Liver (tissue), 9 donors: ENCODE data around the gene CFAP70. TPM values are rescaled to one million over a fixed set of nuclear protein-coding genes. Genes with fewer than 3 reads are reported as not detected.
"Not testable (repeated sequence)": the region's sequence is repeated elsewhere in the genome, so short reads cannot be mapped to it uniquely, and the experiment has no call there.

Experiments used
- DNase-seq: peaks from one replicate; pipeline ENCODE4 v3.0.0-alpha.2; 2017; ENCODE audit warnings: low spot score
- H3K27ac ChIP-seq, 2 donors: one replicate each; pipeline ENCODE4 v1.7.0; 2013; ENCODE audit warnings: inconsistent platforms in 2 of 2, low read length in 2 of 2, control low read depth in 1 of 2, low read depth in 1 of 2, mild to moderate bottlenecking in 1 of 2
- H3K27me3 ChIP-seq, 4 donors: one replicate each; pipeline versions ENCODE4 v1.6.1 to v1.7.0; 2013; ENCODE audit warnings: low read length in 3 of 4, inconsistent platforms in 1 of 4, mild to moderate bottlenecking in 1 of 4, moderate library complexity in 1 of 4; ENCODE audit not compliant: control insufficient read depth in 4 of 4, insufficient read depth in 4 of 4
- H3K36me3 ChIP-seq, 4 donors: one replicate each; pipeline versions ENCODE4 v1.6.1 to v1.7.0; 2013; ENCODE audit warnings: low read length in 3 of 4, mild to moderate bottlenecking in 3 of 4, low read depth in 1 of 4, moderate library complexity in 1 of 4; ENCODE audit not compliant: control insufficient read depth in 4 of 4, insufficient read depth in 3 of 4
- H3K4me1 ChIP-seq, 4 donors: one replicate each; pipeline versions ENCODE4 v1.6.1 to v1.7.0; 2013; ENCODE audit warnings: low read length in 3 of 4, mild to moderate bottlenecking in 3 of 4, moderate library complexity in 1 of 4; ENCODE audit not compliant: control insufficient read depth in 4 of 4, insufficient read depth in 4 of 4
- H3K4me3 ChIP-seq, 3 donors: one replicate each; pipeline versions ENCODE4 v1.6.1 to v1.7.0; 2013; ENCODE audit warnings: low read length in 3 of 3, control low read depth in 1 of 3, low read depth in 1 of 3, mild to moderate bottlenecking in 1 of 3
- H3K9ac ChIP-seq, 2 donors: one replicate each; pipeline ENCODE4 v1.7.0; 2013; ENCODE audit warnings: low read length in 2 of 2, mild to moderate bottlenecking in 2 of 2, moderate library complexity in 2 of 2, control low read depth in 1 of 2, low read depth in 1 of 2
- H3K9me3 ChIP-seq, 4 donors: one replicate each; pipeline versions ENCODE4 v1.6.1 to v1.7.0; 2013; ENCODE audit warnings: low read length in 3 of 4; ENCODE audit not compliant: control insufficient read depth in 4 of 4
- EGR1 ChIP-seq, 2 donors: IDR thresholded peaks; 2 replicates each; pipeline ENCODE4 v1.6.1; 2016 to 2018; ENCODE audit warnings: antibody characterized with exemption in 2 of 2, low read depth in 2 of 2
- FOXA1 ChIP-seq: IDR thresholded peaks from 2 replicates; pipeline ENCODE4 v1.6.1; 2016; ENCODE audit warnings: antibody characterized with exemption
- FOXA2 ChIP-seq: IDR thresholded peaks from 2 replicates; pipeline ENCODE4 v1.6.1; 2016; ENCODE audit warnings: antibody characterized with exemption
- GABPA ChIP-seq, 2 donors: IDR thresholded peaks in 1 of 2; conservative IDR thresholded peaks in 1 of 2; 2 replicates each; pipeline ENCODE4 v1.6.1; 2016; ENCODE audit warnings: antibody characterized with exemption in 2 of 2, mild to moderate bottlenecking in 1 of 2, moderate library complexity in 1 of 2
- HNF4A ChIP-seq, 2 donors: conservative IDR thresholded peaks; 2 replicates each; pipeline ENCODE4 v1.6.1; 2016; ENCODE audit warnings: antibody characterized with exemption in 2 of 2, mild to moderate bottlenecking in 2 of 2
- JUND ChIP-seq, 2 donors: IDR thresholded peaks; 2 replicates each; pipeline ENCODE4 v1.6.1; 2016; ENCODE audit warnings: antibody characterized with exemption in 2 of 2
- NR2F2 ChIP-seq: IDR thresholded peaks from 2 replicates; pipeline ENCODE4 v1.6.1; 2016; ENCODE audit warnings: antibody characterized with exemption
- RAD21 ChIP-seq, 2 donors: IDR thresholded peaks; 2 replicates each; pipeline ENCODE4 v1.6.1; 2016; ENCODE audit warnings: antibody characterized with exemption in 2 of 2, mild to moderate bottlenecking in 2 of 2
- SP1 ChIP-seq: IDR thresholded peaks from 2 replicates; pipeline ENCODE4 v1.6.1; 2018; ENCODE audit warnings: antibody characterized with exemption, mild to moderate bottlenecking
- TAF1 ChIP-seq: conservative IDR thresholded peaks from 2 replicates; pipeline ENCODE4 v1.6.1; 2016; ENCODE audit warnings: antibody characterized with exemption, mild to moderate bottlenecking
- YY1 ChIP-seq: IDR thresholded peaks from 2 replicates; pipeline ENCODE4 v1.6.1; 2016; ENCODE audit warnings: antibody characterized with exemption, mild to moderate bottlenecking
- WGBS: extraction: QIAGEN DNeasy Blood & Tissue Kit; methylation state at CpG from one replicate; pipeline ENCODE4 v1.1.7; 2013; 5-methylcytosine and 5-hydroxymethylcytosine counted together
- polyA plus RNA-seq, 2 donors: library from polyadenylated mRNA; stranded (reverse) in 1 of 2; unstranded in 1 of 2; fragments of 200-250 nt in 1 of 2; fragments of >200 nt in 1 of 2; fragmentation: Nextera tagmentation in 1 of 2; extraction: Ambion mirVana in 1 of 2; gene quantifications; one replicate each; pipeline versions ENCODE4 v1.2.1 to v1.2.3, GENCODE V29; 2013 to 2015
- total RNA-seq, 2 donors: library from RNA; depleted of rRNA; stranded (reverse); fragments of >200 nt; gene quantifications; one replicate each; pipeline ENCODE4 v1.2.3, GENCODE V29; 2014
- TF ChIP-seq, protein P1 (sequence below): IDR thresholded peaks from 2 replicates; pipeline ENCODE4 v1.6.1; 2016; ENCODE audit warnings: antibody characterized with exemption, mild to moderate bottlenecking
- TF ChIP-seq, protein P2 (sequence below): fragments of 150-350 bp; IDR thresholded peaks from 2 replicates; pipeline ENCODE4 v1.5.1; 2017; ENCODE audit warnings: improper control_type of control experiment, low read depth, low read length; ENCODE audit not compliant: missing input control
- donor health status: healthy.
- donor health status: healthy.
- donor health status: healthy.
- donor health status: healthy.
- donor health status: healthy.

Gene CFAP70
- total and polyA plus RNA-seq, 4 donors, result 0.46 to 2.3 (median 0.80) TPM

DNA sequence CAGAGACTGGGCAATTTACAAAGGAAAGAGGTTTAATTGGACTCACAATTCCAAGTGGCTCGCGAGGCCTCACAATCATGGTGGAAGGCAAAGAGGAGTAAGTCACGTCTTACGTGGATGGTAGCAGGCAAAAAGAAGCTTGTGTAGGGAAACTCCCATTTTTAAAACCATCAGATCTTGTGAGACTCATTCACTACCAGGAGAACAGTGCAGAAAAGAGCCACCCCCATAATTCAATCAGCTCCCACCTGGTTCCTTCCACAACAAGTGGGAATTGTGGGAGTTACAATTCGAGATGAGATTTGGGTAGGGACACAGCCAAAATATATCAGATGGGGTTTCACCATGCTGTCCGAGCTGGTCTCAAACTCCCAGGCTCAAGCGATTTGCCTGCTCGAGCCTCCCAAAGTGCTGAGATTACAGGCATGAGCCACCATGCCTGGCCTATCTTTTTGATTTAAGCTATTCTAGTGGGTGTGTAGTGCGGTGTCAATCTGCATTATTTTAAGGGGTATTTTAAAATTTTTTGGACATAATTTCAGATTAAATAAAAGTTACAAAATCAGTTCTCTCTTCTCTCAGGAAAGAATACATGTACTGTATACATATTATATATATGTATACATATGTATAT is 97.2 kb downstream of the CFAP70 start:
- H3K4me3 ChIP-seq, result no peak overlapping the region
- H3K27me3 ChIP-seq, result no peaks in the 10 kb centered on the region
- no peak overlapping the region for H3K9ac ChIP-seq
- no peaks in the 10 kb centered on the region for H3K36me3 ChIP-seq
- DNase-seq, result no peak
- H3K9me3 ChIP-seq, result no peaks in the 10 kb centered on the region
- H3K4me1 ChIP-seq, result peaks cover 0 to 4% (median 0%) of the 10 kb centered on the region in 4 donors
- 96% methylated on average over 9 of the region's 9 CpGs for WGBS
- TF ChIP-seq, protein P1, sequence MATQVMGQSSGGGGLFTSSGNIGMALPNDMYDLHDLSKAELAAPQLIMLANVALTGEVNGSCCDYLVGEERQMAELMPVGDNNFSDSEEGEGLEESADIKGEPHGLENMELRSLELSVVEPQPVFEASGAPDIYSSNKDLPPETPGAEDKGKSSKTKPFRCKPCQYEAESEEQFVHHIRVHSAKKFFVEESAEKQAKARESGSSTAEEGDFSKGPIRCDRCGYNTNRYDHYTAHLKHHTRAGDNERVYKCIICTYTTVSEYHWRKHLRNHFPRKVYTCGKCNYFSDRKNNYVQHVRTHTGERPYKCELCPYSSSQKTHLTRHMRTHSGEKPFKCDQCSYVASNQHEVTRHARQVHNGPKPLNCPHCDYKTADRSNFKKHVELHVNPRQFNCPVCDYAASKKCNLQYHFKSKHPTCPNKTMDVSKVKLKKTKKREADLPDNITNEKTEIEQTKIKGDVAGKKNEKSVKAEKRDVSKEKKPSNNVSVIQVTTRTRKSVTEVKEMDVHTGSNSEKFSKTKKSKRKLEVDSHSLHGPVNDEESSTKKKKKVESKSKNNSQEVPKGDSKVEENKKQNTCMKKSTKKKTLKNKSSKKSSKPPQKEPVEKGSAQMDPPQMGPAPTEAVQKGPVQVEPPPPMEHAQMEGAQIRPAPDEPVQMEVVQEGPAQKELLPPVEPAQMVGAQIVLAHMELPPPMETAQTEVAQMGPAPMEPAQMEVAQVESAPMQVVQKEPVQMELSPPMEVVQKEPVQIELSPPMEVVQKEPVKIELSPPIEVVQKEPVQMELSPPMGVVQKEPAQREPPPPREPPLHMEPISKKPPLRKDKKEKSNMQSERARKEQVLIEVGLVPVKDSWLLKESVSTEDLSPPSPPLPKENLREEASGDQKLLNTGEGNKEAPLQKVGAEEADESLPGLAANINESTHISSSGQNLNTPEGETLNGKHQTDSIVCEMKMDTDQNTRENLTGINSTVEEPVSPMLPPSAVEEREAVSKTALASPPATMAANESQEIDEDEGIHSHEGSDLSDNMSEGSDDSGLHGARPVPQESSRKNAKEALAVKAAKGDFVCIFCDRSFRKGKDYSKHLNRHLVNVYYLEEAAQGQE, result no peak
- H3K27ac ChIP-seq, result no peak overlapping the region

DNA sequence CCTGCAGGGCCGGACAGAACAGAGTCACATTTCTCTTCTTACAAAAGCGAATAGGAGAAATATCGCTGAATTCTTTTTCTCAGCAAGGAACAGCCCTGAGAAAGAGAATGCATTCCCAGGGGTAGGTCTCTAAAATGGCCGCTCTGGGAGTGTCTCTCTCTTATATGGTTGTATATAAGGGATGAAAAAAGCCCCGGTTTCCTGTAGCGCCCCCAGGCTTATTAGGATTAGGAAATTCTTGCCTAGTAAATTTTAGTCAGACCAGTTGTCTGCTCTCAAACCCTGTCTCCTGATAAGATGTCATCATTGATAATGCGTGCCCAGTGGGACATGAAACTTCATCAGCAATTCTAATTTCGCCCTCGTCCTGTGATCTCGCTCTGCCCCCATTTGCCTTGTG is 100.1 kb downstream of the CFAP70 start:
- H3K4me3 ChIP-seq, H3K9ac ChIP-seq, DNase-seq, H3K9me3 ChIP-seq, H3K4me1 ChIP-seq, H3K27ac ChIP-seq, H3K27me3 ChIP-seq, H3K36me3 ChIP-seq: not testable (repeated sequence)
- WGBS, result 97% methylated on average over 10 of the region's 10 CpGs

DNA sequence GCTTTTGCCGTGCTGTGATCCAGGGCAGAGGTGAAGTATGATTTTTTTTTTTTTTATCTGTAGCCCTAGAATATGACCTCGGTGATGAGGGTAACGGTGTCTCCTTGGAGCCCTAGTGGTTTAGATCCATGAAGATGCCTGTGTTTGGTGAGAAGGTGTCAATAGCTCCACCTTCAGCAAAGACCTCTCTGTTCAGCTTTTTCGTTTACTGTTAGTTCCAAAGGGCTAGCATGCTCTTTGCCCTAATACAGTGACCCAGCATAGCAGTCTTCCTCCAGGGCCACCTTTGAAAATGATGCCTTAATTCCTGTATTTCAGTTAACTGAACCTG is 105.5 kb downstream of the CFAP70 start:
- 1% methylated on average over 4 of the region's 4 CpGs for WGBS
- Histone ChIP-seq H3K36me3 (peaks cover 3 to 7% (median 5%) of the 10 kb centered on the region in 4 donors), H3K27me3 (no peaks in the 10 kb centered on the region), H3K9me3 (no peaks in the 10 kb centered on the region), H3K27ac (peak overlapping the region in 1 of 2 donors; percentile 90), H3K4me1 (peaks cover 4 to 27% (median 23%) of the 10 kb centered on the region in 4 donors), H3K9ac (peak overlapping the region; percentile 83 to 99), H3K4me3 (peak overlapping the region; percentile 83 to 97 (median 94))
- no peak for TF ChIP-seq FOXA2
- TF ChIP-seq, protein P1, result no peak
- no peak for TF ChIP-seq HNF4A (conservative IDR thresholded peaks at IDR 0.05)
- no peak for TF ChIP-seq YY1
- no peak for TF ChIP-seq RAD21 (IDR thresholded peaks at IDR 0.05)
- no peak for TF ChIP-seq JUND (IDR thresholded peaks at IDR 0.05)
- TF ChIP-seq SP1, result no peak
- TF ChIP-seq, protein P2, sequence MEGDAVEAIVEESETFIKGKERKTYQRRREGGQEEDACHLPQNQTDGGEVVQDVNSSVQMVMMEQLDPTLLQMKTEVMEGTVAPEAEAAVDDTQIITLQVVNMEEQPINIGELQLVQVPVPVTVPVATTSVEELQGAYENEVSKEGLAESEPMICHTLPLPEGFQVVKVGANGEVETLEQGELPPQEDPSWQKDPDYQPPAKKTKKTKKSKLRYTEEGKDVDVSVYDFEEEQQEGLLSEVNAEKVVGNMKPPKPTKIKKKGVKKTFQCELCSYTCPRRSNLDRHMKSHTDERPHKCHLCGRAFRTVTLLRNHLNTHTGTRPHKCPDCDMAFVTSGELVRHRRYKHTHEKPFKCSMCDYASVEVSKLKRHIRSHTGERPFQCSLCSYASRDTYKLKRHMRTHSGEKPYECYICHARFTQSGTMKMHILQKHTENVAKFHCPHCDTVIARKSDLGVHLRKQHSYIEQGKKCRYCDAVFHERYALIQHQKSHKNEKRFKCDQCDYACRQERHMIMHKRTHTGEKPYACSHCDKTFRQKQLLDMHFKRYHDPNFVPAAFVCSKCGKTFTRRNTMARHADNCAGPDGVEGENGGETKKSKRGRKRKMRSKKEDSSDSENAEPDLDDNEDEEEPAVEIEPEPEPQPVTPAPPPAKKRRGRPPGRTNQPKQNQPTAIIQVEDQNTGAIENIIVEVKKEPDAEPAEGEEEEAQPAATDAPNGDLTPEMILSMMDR, result no peak
- TF ChIP-seq NR2F2, result no peak
- no peak for TF ChIP-seq TAF1
- TF ChIP-seq FOXA1, result no peak
- TF ChIP-seq GABPA (IDR thresholded peaks at IDR 0.05 in 1 of 2, conservative IDR thresholded peaks at IDR 0.05 in 1 of 2), result no peak
- no peak for TF ChIP-seq EGR1 (IDR thresholded peaks at IDR 0.05; ENCODE audit: low read depth in 2 of 2)
- no peak for DNase-seq
